Activated CD8-positive, alpha-beta memory T cell treated with anti-CD3 and anti-CD28 coated beads, Interleukin-2, amount 50 U/mL, for 48 hours (primary cell): Measurements from ENCODE around the gene FEV.

Experiments
- DNase-seq: peaks from one replicate; pipeline ENCODE4 v3.0.0-alpha.2; 2020

The FEV gene

DNA sequence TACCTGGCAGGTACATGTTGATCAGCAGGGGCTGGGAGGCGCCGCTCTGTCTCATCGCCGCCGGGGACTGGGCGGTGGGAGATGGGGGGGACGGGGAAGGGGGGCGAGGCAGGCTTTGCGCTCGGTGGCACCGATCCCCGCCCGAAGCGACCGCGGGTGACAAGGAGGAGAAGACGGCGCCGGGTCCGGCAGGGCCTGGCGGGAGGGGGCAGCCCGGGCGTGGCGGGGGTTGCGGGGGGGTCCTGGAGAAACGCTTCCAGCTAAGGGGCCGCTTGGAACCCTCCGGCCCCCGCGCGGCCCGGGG lies at the start of gene FEV:
Gene FEV, minus strand, starts transcription at position 164 of the 304 bp plus-strand sequence. Its CDS starts 109 bp downstream, at position 55.
- DNase-seq, result peak; percentile 50

DNA sequence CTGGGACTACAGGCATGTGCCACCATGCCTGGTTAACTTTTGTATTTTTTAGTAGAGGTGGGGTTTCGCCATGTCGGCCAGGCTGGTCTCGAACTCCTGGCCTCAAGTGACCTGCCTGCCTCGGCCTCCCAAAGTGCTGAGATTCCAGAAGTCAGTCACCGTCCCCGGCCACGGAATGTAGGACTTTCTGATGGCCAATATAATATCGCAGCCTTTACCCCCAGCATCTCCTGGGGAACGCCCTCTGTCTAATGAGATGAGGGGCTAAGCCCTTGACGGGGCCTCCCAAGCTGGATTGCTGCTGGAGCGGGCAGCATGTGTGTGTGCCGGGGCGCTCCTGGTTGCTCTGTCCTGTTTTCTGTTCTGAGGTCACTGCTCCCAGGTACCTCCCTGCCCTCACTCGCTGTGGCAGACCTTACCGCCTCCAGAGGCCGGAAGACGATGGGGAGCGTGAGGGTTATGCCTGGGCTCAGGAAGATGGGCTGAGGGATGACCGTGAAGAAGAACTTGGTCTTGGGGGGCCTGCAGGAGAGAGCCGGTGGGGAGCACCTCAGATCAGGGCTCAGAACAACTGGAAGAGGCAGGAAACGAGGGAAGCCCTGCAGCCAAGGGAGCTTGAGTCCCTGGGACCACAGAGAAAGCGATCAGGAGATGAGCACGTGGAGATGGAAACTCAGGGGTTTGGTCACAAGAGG lies 47.2 kb upstream of the FEV start:
- no peak for DNase-seq

DNA sequence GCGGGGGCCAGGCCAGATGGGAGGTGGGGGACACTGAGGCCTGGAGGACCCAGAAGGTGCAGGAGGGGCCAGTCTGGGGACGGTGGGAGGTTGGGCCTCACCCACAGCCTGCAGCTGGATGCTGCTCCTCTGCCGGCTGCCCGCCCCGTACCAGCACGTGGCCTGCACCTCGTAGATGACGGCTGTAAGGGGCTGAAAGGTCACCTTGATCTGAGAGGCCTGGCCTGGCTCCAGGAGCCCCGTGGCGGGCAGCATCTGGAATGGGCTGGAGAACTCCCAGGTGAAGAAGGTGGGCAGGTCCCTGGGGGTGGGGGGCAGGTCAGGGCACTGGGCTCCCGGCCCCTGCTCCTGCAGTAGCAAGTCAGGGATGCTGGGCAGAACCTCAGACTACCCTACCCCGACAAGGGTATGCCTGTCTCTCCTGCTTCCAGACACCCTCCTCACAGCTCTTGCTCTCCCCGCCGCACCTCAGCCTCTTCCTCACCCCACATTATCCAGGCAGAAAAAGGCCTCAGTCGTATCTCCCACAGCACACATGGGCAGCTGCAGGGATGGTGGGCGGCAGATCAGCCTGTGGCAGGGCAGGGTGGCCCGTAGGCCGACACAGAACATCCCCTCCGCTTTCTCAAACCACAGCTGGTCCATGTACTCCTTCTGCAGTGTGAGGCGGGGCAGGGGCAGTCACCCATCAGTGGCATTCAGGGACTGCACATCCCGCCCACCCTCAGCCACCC lies 46.2 kb upstream of the FEV start:
- no peak for DNase-seq

DNA sequence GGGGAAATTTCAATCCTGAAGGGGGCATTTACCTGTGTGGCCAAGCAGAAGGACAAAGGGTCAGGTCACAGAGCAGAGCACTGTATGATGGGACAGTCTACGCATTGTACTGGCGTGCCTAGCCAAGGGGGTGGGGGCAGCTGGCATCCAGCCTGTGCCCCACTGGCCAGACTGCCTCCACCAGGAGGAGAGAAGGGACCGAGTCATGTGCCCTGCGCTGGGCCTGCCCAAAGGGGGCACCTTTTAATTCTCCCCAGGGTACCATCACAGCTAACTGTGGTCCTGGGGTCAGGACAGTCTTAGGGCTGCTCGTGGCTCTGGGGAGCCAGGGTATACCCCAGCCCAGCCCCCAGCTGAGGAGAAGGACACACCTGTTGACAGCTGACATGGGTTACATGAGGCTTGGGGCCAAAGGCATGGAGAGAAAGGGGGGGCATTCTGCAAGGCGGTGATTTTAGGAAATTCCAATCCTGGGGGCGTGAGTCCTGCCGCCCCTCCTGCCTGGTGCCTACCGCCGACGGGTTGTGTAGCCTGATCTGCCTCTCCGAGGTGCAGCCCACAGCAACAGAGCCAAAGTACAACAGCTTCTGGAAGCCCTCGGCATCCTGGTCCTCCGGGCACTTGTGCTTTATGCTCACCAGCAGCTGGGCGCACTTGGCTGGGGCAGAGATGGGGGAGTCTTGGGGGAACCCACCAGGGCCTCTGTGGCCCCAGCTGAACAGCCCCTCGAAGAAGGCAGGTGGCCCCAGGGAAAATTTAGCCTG lies 45.4 kb upstream of the FEV start:
- no peak for DNase-seq

DNA sequence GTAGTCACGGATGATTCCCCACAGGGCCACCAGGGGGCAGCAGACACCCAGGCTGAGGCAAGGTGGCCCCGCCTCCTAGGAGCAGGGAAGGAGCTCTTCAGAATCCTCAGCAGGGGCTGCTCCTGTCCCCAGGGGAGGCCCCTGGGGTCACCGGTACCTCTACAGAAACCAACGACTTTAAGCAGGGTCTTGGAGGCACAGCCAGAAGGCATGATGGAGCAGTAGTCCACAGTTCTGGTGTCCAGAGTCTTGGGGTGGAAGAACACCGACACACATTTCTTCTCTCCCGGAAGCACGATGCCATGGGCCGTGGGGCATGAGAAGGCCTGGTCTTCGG lies 44.8 kb upstream of the FEV start:
- DNase-seq, result peak; percentile 89

DNA sequence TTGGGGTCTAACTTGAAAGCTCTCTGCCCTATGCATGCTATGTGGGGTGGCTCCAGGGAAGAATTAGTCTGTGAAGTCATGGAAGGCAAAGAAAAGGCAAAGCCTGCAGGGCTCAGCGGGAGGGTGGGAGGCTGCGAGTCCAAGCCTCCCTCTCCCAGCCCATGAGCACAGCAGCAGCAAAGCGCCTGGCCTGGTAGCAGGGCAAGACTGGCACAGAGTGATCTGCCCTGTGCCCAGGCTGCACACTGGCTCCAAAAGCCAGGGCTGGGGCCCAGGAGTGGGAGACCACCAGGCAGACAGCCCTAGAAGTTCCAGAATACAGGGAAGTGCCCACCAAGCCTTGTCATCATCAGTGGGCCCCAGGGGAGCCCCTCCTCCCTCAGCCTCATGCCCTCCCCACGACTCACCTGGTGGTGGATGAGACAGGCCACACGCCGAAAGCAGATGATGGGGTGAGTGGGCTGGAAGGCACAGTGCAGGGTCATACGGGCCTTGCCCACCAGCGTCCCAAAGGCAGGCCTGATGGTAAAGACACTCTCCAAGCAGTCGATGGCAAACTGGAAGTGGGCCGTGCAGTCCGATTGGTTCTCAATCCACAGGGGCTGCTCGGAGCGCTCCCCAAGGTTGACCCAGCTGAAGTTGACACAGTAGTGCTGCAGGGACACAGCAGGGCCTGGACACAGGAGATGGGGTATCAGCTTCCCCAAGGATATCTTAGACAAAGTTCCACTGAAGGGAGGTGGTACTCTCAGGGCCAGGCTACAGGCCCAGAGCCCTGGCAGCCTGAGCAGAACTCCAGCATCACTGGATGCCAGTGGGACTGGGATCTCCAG lies 44.2 kb upstream of the FEV start:
- no peak for DNase-seq

DNA sequence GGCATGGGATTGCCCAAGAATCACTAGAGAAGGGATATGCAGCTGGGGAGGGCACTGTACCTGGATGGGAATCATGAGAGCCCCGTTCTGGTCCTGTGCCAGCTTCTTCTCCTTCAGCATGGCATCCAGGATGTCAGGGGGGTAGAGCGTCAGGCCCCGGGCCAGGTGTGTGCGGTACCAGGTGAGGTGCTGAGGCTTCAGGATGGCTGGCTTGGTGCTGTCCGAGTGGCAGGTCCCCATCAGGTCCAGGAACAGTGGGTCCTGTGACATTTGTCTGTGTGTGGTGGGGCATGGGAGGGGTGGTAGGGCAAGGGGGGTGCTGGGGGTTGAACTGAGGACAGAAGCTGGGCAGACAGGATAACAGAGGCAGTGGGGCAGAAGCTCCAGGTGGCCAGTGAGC lies 43.2 kb upstream of the FEV start:
- no peak for DNase-seq

DNA sequence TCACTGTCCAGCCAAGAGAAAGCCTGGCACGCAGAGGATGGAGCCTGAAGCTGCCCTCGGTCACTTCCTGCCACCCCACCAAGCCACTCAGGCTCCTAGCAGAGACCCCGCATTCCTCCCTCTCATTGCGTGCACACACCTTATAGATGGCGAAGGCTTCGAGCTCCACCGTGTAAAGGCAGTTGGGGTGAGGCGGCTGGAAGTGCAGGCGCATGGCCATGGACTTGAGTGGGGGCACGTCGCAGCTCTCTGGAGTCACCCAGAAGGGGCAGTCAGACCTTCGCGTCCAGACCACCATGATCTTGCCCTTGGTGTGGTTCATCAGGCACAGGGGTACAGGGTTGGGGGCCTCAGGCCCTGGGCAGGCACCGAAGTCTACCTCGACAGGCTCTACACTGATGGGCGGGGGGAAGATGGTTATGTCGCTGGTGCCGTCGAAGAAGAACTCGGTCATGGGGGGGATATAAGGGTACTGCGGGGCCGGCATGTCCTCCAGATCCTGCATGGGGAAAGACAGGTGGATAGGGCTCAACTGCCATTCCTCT lies 42.6 kb upstream of the FEV start:
- no peak for DNase-seq

DNA sequence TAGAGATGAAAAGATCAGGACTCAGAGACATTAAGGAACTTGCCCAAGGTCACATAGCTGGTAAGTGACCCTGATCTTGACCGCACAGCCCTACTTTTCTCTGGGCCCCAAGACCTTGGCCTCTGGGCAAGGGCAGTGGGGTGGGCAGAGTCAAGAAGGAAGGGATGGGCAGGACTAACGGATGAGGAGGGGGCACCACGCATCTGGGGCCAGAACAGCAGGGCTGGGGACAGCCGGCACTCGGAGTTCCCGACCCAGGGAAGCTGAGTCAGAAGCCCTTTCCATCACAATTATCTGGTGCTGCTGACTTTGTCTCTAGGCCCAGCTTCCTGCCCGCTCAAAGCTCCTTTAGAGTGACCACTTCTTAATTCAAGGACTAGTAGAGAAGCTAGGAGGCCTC lies 42.0 kb upstream of the FEV start:
- no peak for DNase-seq

DNA sequence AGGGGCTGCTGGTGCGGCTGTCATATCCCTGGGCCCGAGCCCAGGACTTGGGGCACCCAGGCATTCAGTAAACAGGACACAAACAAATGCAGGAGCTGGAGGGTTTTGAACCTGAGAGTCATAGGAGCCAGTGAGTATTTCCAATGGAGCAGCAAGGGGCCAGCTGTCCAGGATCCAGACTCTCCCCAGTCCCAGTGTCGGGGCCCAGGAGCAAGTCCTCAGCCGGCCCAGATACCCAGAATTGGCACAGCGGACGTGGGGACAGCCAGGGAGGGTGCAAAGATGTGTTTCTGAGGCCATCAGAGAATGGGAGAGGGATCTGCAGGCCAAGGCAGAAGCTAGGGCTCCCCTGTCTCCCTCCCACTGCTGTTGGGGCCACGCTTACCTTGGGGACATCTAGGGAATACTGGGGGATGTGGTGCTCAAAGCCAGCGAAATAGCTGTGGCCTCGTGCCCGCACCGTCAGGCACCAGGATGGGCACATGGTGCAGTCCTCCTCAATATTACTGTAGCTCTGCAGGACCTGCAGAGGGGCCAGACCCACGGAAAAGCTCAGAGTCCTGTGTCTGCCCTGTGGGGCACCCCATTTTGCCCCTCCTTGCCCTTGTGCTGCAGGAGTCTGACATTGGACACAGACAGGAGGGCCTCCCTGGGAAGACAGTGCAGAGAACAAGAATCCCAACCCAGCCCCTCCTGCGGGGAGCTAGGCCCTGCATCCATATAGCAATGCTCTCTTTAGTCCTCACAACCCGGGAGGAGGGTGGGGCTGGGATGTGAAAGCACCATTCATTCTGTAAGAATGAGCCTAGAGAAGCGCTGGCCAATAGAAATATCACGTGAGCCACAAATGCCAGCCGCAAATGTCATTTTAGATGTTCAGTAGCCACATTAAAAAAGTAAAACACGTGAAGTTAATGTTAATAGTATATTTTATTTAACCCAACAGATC lies 40.9 kb upstream of the FEV start:
- no peak for DNase-seq

DNA sequence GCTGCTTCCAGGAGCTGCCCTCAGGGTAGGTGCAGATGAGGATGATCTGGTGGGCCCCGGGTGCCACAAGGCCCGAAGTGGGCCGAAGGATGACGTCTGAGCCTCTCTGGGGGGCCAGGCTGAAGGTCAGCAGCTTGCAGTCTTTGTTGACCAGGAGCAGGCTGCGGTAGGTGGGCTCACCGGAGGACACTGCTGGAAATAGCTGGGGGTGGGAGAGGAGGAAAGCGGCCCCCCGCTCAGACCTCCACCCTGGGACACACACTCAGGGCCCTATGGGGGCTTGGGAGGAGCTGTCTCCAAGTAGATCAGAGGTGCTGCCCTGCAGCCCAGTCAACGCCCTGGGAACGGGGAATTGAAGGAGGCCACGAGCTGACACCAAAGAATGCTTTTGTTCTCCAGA lies 39.1 kb upstream of the FEV start:
- DNase-seq, result no peak

DNA sequence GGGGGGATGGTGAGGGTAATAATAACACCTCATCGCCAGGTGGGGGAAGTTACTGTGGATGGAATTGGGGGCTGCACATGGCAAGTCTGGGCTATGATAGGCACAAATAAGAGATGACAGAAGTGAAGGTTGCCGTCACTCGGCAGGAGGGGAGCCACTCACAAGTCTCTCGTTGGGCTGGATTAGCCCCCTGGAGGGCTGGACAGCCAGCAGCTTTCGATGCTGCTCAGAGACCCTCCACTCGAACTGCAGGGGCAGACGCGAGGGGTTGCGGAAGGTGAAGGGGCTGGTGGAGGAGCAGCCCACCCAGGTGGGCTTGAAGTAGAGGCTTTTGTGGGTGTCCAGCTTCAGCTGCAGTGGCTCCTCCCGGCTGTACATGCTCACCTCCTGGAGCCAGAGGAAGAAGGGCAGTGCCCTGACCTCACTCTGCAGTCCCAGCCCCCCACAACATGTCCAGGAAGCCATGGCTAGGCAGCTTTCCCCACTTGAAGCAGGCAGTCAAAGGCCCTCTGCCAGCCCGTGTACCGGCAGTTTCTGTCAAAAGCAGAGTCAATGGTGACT lies 38.1 kb upstream of the FEV start:
- DNase-seq, result no peak

DNA sequence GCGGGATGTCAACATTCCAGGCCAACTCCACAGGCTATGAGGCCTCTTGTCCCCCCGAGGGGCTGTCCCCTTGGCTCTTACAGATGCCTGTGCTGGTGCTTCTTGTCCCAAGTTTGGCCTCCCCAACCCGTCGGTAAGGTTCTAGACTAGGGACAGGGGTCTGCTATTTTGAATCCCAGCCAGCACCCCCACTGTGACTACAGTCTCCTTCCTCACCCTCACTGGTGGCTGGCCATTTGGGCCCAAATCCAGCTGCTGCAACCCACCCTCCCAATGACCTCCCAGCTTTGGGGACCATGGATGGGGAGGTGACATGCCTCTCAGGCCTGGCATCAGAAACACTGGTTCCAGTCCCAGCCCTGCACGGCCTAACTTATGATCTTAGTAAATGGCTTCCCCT lies 37.6 kb upstream of the FEV start:
- DNase-seq, result no peak

DNA sequence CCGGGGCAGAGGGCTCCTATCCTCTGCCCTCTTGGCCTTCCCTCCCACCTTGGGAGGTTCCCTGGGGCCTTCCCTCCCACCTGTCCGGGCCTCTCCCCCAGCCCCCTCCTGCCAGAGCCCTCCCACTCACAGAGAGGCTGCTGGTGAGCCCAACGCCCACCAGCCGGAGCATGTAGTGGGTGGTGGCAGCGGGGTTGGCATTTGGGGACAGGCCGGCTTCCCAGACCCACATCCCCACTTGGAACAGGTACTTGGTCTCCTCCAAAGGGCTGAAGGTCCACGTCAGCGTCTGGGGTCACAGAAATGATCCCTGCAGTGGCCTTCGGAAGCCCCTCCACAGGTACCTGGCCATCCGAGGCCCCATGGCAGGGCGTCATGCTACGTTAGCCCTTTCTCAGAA lies 37.1 kb upstream of the FEV start:
- DNase-seq, result no peak

DNA sequence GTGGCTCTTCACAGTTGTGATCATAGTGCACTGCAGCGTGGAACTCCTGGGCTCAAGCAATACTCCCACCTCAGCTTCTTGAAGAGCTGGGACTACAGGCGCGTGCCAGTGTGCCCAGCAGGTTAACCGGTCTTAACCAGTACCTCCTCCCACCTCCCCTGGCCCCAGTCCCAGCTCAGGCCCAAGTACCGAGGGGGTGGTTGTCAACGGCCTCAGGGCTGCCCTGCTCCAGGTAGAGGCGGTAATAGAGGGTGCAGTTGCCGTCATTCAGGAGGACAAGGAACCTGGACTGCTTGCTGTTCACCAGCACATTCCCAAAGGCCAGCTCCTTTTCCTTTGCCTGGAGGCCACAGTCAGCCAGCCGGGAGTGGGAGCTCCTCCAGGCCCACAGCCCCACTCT lies 36.6 kb upstream of the FEV start:
- no peak for DNase-seq

DNA sequence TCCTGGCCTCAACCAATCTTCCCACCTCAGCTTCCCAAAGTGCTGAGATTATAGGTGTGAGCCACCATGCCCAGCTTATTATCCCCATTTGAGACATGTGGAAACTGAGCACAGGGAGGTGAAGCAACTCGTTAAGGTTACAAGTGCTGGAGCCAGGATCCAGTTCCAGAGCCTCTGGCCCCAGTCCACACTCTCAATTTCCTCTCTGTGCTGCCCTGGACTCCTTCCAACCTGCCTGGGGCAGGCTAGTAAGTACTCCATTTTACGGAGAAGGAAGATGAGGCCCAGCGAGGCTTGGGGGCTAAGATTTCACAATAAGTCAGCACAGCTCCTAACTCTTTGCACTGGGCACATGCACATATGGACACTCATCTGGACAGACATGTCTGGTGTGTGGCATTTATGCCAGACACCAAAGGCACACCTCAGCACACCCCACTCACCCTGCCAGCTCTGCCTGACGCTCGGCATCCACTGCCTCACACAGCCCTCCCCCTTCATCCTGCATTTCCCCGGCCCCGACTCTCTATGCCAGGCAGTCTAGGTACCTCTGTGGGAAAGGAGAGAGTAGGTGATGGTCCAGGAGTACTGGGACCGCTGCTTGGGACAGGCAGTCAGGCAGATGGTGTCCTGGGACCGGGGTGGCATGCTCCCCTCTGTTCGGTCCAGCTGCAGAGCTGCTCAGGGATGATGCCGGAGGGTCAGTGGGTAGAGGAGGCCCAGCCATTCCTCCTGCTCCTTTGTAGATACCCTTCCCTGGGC lies 35.8 kb upstream of the FEV start:
- DNase-seq, result no peak

DNA sequence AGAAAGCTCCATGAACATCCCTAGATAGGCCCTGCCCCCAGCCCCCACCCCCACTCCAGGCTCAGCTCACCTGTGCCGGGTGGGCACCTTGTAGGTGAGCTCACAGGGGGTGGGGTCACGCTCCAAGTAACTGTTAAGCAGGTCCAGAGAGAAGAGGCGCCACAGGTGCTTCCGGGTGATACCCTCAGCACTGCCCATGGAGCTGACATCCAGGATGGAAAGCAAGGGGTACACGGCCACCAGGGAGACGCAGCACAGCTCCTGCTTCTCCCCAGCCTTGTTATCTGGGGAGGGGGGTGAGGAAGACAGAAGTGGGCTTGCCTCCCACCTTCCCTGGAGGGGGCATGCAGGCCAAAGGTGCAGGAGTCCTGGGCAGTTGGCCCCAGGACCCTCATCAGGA lies 34.5 kb upstream of the FEV start:
- DNase-seq, result no peak

DNA sequence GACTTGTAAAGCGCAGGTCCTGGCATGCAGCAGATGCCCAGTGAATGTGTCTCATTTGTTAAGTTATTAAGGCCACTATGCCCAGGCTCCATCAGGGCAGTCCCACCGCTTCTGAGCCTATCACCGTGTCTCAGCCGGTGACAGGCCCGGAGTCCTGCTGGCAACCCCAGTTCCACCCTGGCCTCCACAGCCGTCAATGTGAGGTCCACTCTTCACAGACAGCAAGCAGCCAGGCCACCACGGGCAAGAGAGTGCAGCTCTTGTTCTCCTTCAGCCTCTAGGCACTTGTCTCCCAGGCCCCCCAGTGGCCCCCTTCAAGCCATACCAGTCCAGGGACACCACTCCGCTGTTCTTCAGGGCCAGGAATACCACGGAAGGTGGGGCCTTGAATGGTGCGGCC lies 33.7 kb upstream of the FEV start:
- DNase-seq, result no peak

DNA sequence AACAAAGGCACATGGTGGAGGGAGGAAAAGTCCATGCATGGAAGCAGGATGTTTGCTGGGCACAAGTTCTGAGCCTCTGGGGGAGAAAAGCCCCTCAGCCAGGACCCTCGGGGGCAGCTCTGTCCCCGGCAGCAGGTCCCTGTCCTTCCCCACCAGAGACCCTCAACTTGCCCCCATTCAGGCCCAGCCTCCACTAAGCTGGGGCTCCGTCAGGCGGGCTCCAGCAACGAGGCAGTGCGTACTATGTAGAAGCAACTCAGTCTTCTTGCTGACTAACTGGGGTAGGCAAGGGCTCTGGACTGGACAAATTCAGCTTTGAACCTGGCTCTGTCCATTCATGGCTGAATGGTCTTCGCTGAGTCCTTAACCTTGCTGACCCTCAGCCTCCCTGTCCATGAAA lies 33.3 kb upstream of the FEV start:
- DNase-seq, result no peak

DNA sequence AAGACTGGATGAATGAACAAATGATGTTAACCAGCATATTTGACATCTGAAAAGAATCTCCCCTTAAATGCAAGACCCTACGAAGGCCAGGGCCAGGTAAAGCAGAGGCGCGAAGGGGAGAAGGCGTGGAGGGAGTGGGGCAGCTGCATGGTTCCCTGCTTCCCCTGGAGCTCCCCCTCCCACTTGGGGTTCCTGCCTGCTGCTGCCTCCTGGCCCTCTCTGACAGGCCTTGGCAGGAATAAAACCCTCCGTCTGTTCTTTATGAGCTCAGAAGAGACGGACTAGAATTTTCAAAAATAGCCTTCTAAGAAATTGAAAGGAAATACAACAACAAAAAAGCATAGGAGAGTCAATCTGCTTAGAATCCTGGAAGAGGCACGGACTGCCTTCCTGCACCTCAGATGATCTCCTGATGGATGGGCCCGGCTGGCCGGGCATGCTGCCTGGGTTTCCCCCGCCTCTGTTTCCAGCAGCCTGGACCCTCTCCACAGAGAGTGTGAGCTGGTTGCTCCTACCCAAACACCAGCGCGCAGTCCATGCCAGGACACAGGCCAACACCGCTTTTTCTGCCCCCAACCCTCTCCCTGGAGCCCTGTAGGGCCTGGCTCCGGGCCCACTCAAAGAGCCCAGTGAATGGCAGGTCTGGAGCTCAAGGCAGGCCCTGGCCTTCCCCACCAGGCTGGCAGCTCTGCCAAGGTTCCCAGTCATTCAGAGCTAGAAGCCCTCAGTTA lies 32.4 kb upstream of the FEV start:
- DNase-seq, result no peak
